ENCODE data around the gene CSTF1.

CSTF1 gene

GRCh38 chr20:56430957-56431356 is 38.5 kb downstream of the CSTF1 start:
- DNase-seq = no peak

GRCh38 chr20:56431471-56431870 is 39.0 kb downstream of the CSTF1 start:
- DNase-seq = no peak

GRCh38 chr20:56433221-56433879 is 40.9 kb downstream of the CSTF1 start:
- no peak for DNase-seq

GRCh38 chr20:56433880-56434255 is 41.4 kb downstream of the CSTF1 start:
- DNase-seq = no peak

- DNase-seq = no peak
Measured at GRCh38 chr20:56437196-56437960, 44.9 kb downstream of the CSTF1 start.

GRCh38 chr20:56438284-56438683 is 45.8 kb downstream of the CSTF1 start:
- no peak for DNase-seq

- no peak for DNase-seq
Measured at GRCh38 chr20:56439771-56440291, 47.4 kb downstream of the CSTF1 start.

GRCh38 chr20:56440346-56441007 is 48.0 kb downstream of the CSTF1 start:
- DNase-seq = peak; percentile 21

GRCh38 chr20:56442389-56443365 is 50.2 kb downstream of the CSTF1 start:
- DNase-seq = no peak

GRCh38 chr20:56443654-56444540 is 51.5 kb downstream of the CSTF1 start:
- no peak for DNase-seq

- no peak for DNase-seq
Measured at GRCh38 chr20:56445130-56445529, 52.7 kb downstream of the CSTF1 start.

GRCh38 chr20:56445540-56445939 is 53.1 kb downstream of the CSTF1 start:
- DNase-seq = no peak

- DNase-seq = no peak
Measured at GRCh38 chr20:56447227-56447626, 54.8 kb downstream of the CSTF1 start.

- DNase-seq = no peak
Measured at GRCh38 chr20:56449459-56449858, 57.0 kb downstream of the CSTF1 start.

GRCh38 chr20:56451056-56451765 is 58.8 kb downstream of the CSTF1 start:
- DNase-seq = no peak

- DNase-seq = no peak
Measured at GRCh38 chr20:56453352-56453751, 60.9 kb downstream of the CSTF1 start.

- no peak for DNase-seq
Measured at GRCh38 chr20:56454754-56455153, 62.3 kb downstream of the CSTF1 start.

Measured in activated T-cell treated with anti-CD3 and anti-CD28 coated beads for 4 hours (primary cell).